UCSD-AML1 (cell line): ENCODE measurements around the gene PSMD1.
"Not testable (repeated sequence)": the region's sequence is repeated elsewhere in the genome, so short reads cannot be mapped to it uniquely, and the experiment has no call there.

Experiments used
- DNase-seq: peaks from one replicate; lab custom pipeline; 2025; ENCODE audit not compliant: unreplicated experiment; lab: John Stamatoyannopoulos, UW

Gene PSMD1

GRCh38 chr2:231056453-231057416 is at the start of gene PSMD1:
TSS of gene PSMD1 (plus strand) at chr2:231056867. CDS start at chr2:231057026, 159 bp downstream.
- peak; percentile 91 for DNase-seq

GRCh38 chr2:231007286-231008098 is 49.2 kb upstream of the PSMD1 start:
- no peak for DNase-seq

- DNase-seq: no peak
Measured at GRCh38 chr2:231008131-231008530, 48.5 kb upstream of the PSMD1 start.

DNA sequence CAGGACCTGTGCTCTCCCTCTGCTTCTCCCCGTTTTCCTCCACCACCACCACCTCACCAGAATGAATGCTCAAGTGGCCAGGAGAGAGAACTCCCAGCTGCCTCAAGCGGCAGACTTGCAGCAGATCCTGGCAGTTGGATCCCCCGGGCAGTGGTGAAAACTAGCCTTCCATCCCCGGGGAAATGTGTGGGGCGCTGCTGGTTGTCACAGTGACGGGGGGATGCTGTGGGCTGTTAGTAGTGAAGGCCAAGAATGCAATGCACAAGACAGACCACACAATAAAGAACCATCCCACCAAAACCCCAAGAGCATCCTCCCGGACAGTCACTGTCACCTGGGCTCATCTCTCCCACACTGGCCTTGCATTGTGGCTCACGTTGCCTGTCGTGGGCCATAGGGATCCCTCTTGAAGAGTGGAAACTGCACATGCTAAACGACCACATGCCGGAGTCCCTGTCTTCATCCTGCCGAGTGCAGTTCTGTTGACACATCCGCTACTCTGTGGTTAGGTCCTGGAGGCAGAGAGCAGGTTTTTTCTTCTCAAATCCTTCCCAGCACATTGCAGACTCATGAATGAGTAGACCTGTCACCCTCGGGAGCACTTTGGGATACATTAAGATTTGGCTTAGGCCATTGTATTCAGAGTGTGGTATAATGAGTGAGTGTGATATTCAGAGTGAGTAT is 47.3 kb upstream of the PSMD1 start:
- no peak for DNase-seq

- DNase-seq: no peak
Measured at GRCh38 chr2:231010201-231010730, 46.4 kb upstream of the PSMD1 start.

DNA sequence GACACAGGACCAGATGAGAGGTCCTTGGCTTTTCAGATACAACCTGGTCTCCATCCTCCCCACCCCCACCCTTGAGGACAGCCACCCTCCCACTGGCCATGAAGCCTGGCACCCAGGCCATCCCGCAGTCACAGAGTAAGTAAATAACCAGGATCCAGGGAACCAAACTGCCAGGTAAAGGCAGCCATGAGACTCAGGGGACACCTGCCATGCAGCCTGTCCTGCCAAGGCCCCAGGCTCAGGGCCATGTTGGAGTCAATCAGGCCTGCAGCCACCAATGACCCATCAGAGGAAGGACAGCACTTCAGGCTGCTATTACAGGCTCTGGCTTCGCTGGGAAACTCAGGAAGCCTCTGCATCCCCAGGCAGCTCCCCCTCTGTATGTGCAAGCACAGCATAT is 45.1 kb upstream of the PSMD1 start:
- no peak for DNase-seq

DNA sequence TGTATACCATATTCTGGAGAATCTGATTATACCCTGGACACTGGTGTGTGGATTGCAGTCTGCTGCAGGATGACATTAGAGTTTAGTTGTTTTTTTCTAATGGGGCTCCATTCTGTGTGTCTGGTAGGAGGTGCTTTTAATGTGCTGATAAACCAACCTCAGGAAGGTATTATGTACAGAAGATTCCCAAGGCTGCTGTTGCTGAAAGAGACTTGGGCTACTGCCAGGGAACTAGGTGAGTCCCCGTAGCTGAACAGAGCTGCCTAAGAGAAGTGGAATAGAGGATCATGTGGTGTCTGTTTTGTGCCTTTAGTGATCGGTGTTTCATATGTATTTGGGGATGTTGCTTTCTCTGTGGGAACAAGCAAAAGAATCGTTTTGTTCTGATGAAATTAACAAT is 44.2 kb upstream of the PSMD1 start:
- DNase-seq: no peak

- DNase-seq: no peak
Measured at GRCh38 chr2:231013820-231014219, 42.8 kb upstream of the PSMD1 start.

- no peak for DNase-seq
Measured at GRCh38 chr2:231015478-231015877, 41.2 kb upstream of the PSMD1 start.

- DNase-seq: no peak
Measured at GRCh38 chr2:231015926-231016325, 40.7 kb upstream of the PSMD1 start.

- no peak for DNase-seq
Measured at GRCh38 chr2:231016566-231017230, 40.0 kb upstream of the PSMD1 start.

DNA sequence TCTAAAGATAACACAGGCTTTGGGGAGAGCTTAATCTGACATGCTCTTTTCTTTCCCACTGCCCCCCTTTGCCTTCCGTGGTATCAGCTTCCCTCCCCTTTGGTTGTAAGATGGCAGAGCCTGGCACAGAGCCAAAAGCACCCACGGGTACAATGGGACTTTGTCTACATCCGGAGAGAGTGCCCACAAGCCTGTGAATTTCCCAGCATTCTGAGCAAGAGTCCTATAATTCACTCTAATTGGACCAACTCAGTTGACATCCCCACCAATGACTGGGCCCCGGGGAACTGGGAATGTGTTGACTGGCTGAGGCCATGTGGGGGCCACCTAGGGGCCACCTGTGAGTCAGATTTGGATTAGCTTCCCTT is 39.5 kb upstream of the PSMD1 start:
- DNase-seq: no peak

DNA sequence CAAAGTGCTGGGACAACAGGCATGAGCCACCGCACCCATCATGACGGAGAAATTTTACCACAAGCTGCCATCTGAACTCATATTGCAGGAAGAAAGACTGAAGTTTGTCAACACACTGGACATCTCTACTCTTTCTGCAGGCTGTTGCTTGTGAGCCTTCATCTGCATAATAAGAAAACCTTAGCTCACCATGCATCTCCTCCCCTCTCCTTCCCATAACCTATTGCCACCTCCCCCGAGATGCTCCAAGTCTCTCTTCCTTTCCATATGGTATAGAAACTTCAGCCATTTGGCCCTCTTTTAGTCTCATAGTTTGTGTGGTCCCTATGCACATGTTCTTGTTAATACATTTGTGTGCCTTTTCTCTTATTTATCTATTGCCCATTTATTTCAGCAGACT is 38.5 kb upstream of the PSMD1 start:
- DNase-seq: no peak

DNA sequence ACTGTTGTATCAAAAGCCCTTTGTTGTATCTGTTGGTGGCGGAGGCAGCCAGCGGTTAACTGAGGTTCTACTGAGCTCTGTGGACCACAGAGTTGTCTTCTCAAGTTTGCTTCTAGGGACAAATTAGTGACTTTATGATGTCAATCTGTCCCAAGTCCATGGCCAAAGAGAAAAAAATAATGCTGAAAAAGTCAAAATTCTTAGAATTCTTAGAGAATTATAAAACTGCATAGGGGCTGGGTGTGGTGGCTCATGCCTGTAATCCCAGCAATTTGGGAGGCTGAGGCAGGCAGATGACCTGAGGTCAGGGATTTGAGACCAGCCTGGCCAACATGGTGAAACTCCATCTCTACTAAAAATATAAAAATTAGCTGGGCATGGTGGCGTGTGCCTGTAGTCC is 31.6 kb upstream of the PSMD1 start:
- DNase-seq: not testable (repeated sequence)

- no peak for DNase-seq
Measured at GRCh38 chr2:231028889-231029288, 27.8 kb upstream of the PSMD1 start.

GRCh38 chr2:231029563-231029962 is 27.1 kb upstream of the PSMD1 start:
- DNase-seq: no peak

GRCh38 chr2:231030725-231031124 is 25.9 kb upstream of the PSMD1 start:
- no peak for DNase-seq

DNA sequence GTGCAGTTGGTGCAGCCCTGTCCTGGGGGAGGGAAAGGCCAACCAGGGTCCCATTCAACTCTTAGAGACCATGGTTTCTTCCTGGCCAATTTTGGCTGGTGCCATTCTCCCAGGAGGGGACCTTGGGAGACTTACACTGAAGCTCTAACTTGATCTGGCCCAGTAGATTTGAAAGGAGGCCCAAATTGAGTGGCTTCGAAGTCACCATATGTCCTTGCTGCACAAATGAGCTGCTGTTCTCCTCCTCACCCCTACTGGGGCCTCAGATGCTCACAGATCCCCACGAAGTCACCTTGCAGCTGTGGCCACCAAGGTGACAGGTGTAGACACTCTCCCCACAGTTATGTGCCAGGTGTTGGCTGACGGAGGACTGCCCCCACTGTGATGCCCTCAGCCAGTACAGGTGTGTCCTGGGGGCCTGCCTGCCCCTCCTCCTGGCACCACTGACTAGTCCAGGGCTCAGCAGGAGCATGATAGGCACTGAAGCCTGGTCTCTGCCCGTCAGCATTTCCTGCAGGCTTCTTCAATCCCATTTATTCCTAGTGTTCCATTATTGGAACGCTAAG is 24.0 kb upstream of the PSMD1 start:
- DNase-seq: no peak

DNA sequence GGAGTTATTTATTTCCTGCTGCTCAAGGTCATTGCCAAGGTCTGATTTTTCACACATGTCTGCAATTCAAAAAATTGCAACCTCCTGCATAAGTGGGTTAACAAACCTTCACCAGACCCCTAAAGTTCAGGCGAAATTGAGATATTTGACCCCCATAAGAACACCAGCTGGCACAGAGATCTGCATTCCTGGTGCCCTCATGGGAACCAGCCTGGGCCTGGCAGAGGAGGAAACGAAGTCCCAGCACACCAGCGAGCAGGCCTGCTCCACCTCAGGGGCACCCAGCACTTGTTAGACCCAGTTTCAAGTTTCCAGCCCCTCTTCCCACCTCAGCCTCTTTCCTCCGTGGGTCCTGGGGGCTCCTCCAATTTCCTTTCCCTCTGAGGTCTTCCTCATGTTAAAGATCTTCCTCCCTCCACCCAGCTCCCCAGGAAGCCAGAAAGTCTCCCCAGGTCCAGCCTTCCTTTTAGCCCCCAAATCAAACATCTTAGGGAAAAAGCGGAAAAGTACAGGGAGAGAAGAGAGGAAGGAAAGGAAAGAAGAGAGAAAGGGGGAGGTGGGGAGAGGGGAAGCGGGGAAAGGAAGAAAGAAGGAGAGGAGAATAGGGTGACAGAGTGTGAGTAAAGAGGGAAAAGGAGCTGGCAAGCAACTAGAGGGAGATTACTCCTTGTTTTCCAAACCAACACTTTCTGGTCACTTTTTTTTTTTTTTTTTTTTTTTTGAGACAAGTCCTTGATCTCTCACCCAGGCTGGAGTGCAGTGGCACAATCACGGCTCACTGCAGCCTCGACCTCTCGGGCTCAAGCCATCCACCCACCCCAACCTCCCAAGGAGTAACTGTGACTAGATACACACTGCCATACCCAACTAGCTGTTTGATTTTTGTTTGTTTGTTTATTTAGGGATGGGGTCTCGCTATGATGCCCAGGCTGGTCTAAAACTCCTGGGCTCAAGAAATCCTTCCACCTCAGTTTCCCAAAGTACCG is 23.2 kb upstream of the PSMD1 start:
- DNase-seq: no peak
